HCT116 (cell line): ENCODE data around the gene BRD2. TPM values are rescaled to one million over a fixed set of nuclear protein-coding genes. Genes with fewer than 3 reads are reported as not detected.

Source experiments
- ATAC-seq: fragments of 200-7000 bp; cut with Tn5 transposase; 2 replicates; pipeline ENCODE4 v1.9.1; 2020; ENCODE audit warnings: mild to moderate bottlenecking, moderate library complexity
- BruUV-seq: library from RNA; stranded (reverse); fragments of 400-500 nt; replicated peaks from 2 replicates; lab custom pipeline; 2021; lab: Mats Ljungman, UMichigan
- CTCF ChIA-PET: fragments of 300-600 bp; sonication (Branson Sonifier 250); formaldehyde crosslinking; loops from one replicate; lab custom pipeline; 2021; ENCODE audit warnings: antibody characterized with exemption; lab: Charles Lee
- POLR2A ChIA-PET: fragments of 300-600, 350-600 bp; sonication (Branson Sonifier 250); formaldehyde crosslinking; loops from one replicate; lab custom pipeline; 2021; ENCODE audit warnings: antibody characterized with exemption; lab: Charles Lee
- RAD21 ChIA-PET, 2 experiments: fragments of 300-600 bp; sonication (Branson Sonifier 250); formaldehyde crosslinking; loops; one replicate each; lab custom pipeline; 2023; ENCODE audit warnings: low total read pairs in 2 of 2; ENCODE audit not compliant: uncharacterized antibody in 2 of 2, unreplicated experiment in 2 of 2, low non-redundant PET in 1 of 2; lab: Charles Lee
- DNase-seq: peaks from one replicate; pipeline ENCODE4 v3.0.0-alpha.2; 2010; ENCODE audit warnings: low read depth, low spot score
- H2AFZ ChIP-seq: fragments of 200-600 bp; shearing (Covaris generic), sonication (generic); 2 replicates; pipeline ENCODE4 v1.6.1; 2017; ENCODE audit warnings: low read depth, mixed run types, mixed read lengths, antibody characterized with exemption, low read length; ENCODE audit not compliant: poor library complexity, severe bottlenecking
- H3K27ac ChIP-seq: 2 replicates; pipeline ENCODE4 v1.5.1; 2012; ENCODE audit warnings: low read depth, low read length
- H3K27me3 ChIP-seq: fragments of 200-600 bp; sonication (generic); 2 replicates; pipeline ENCODE4 v1.6.1; 2016; ENCODE audit warnings: mixed run types, low read length, mixed read lengths; ENCODE audit not compliant: insufficient read depth
- H3K36me3 ChIP-seq, 2 experiments: fragments of 200-500 bp in 1 of 2; fragments of 200-600 bp in 1 of 2; sonication (Bioruptor generic) in 1 of 2; sonication (generic) in 1 of 2; 2 replicates each; pipeline versions ENCODE4 v1.5.1 to v1.6.1; 2014 to 2016; ENCODE audit warnings: low read length in 2 of 2, inconsistent platforms in 1 of 2, mixed read lengths in 1 of 2, mixed run types in 1 of 2; ENCODE audit not compliant: insufficient read depth in 2 of 2, control insufficient read depth in 1 of 2
- H3K4me1 ChIP-seq, 2 experiments: fragments of 200-600 bp in 1 of 2; sonication (generic) in 1 of 2; 2 replicates each; pipeline versions ENCODE4 v1.5.1 to v1.6.1; 2012 to 2017; ENCODE audit warnings: low read length in 2 of 2, inconsistent platforms in 1 of 2, mild to moderate bottlenecking in 1 of 2, mixed read lengths in 1 of 2, mixed run types in 1 of 2, moderate library complexity in 1 of 2; ENCODE audit not compliant: insufficient read depth in 2 of 2, control insufficient read depth in 1 of 2
- H3K4me2 ChIP-seq: fragments of 200-600 bp; sonication (generic); 2 replicates; pipeline ENCODE4 v1.6.1; 2017; ENCODE audit warnings: mixed run types, low read length, mixed read lengths
- H3K4me3 ChIP-seq, 2 experiments: fragments of 200-600 bp in 1 of 2; sonication (generic) in 1 of 2; replicated peaks in 1 of 2; 2 replicates each; pipeline ENCODE4 v1.5.1; 2011 to 2016; ENCODE audit warnings: low read length in 2 of 2, control low read depth in 1 of 2, low read depth in 1 of 2, mild to moderate bottlenecking in 1 of 2, mixed read lengths in 1 of 2, mixed run types in 1 of 2
- H3K79me2 ChIP-seq: fragments of 200-600 bp; sonication (generic); 2 replicates; pipeline ENCODE4 v1.6.1; 2017; ENCODE audit warnings: mild to moderate bottlenecking, mixed run types, low read length, moderate library complexity, mixed read lengths; ENCODE audit not compliant: insufficient read depth
- H3K9ac ChIP-seq: fragments of 200-600 bp; sonication (generic); 2 replicates; pipeline ENCODE4 v1.6.1; 2016; ENCODE audit warnings: low read length, mixed read lengths
- H3K9me2 ChIP-seq: fragments of 200-600 bp; sonication (generic), shearing (Covaris generic); 2 replicates; pipeline ENCODE4 v1.6.1; 2017; ENCODE audit warnings: mixed run types, mild to moderate bottlenecking, moderate library complexity; ENCODE audit not compliant: insufficient read depth
- H3K9me3 ChIP-seq, 2 experiments: fragments of 200-500 bp in 1 of 2; fragments of 200-600 bp in 1 of 2; sonication (Bioruptor generic) in 1 of 2; sonication (generic) in 1 of 2; 2 replicates each; pipeline ENCODE4 v1.6.1; 2014 to 2017; ENCODE audit warnings: low read length in 2 of 2, mixed read lengths in 2 of 2, inconsistent platforms in 1 of 2, low read depth in 1 of 2, mild to moderate bottlenecking in 1 of 2, mixed run types in 1 of 2, moderate library complexity in 1 of 2; ENCODE audit not compliant: control insufficient read depth in 1 of 2, insufficient read depth in 1 of 2
- H4K20me1 ChIP-seq: fragments of 200-600 bp; sonication (generic), shearing (Covaris generic); 2 replicates; pipeline ENCODE4 v1.6.1; 2017; ENCODE audit warnings: mixed run types, mild to moderate bottlenecking, moderate library complexity; ENCODE audit not compliant: insufficient read depth
- EGR1 ChIP-seq: IDR thresholded peaks from 2 replicates; pipeline ENCODE4 v1.6.1; 2012; ENCODE audit warnings: low read depth
- EZH2phosphoT487 ChIP-seq: fragments of 200-600 bp; IDR thresholded peaks from 2 replicates; pipeline ENCODE4 v1.6.1; 2018; ENCODE audit warnings: antibody characterized with exemption, borderline replicate concordance
- JUND ChIP-seq: IDR thresholded peaks from 2 replicates; pipeline ENCODE4 v1.6.1; 2012
- POLR2AphosphoS5 ChIP-seq: IDR thresholded peaks from 2 replicates; pipeline ENCODE4 v1.6.1; 2011; ENCODE audit warnings: mild to moderate bottlenecking, low read depth, low read length, moderate library complexity
- SIN3A ChIP-seq: IDR thresholded peaks from 2 replicates; pipeline ENCODE4 v1.6.1; 2012; ENCODE audit warnings: low read depth
- SRF ChIP-seq: IDR thresholded peaks from 2 replicates; pipeline ENCODE4 v1.6.1; 2012; ENCODE audit warnings: low read depth
- YY1 ChIP-seq: IDR thresholded peaks from 2 replicates; pipeline ENCODE4 v1.6.1; 2011; ENCODE audit warnings: low read length, low read depth, moderate library complexity, mild to moderate bottlenecking; ENCODE audit not compliant: insufficient replicate concordance; ENCODE audit errors: extremely low read depth
- ZNF274 ChIP-seq: fragments of 200-500 bp; sonication (Bioruptor generic); IDR thresholded peaks from 2 replicates; pipeline ENCODE4 v1.6.1; 2014; ENCODE audit warnings: mild to moderate bottlenecking, low read depth, low read length, inconsistent platforms
- intact Hi-C: fragments of 100-400 bp; cut with micrococcal nuclease; formaldehyde crosslinking; loops from 2 replicates; pipeline ENCODE4 v1.10.0; 2022
- total RNA-seq: library from RNA; stranded (reverse); gene quantifications from one replicate; pipeline ENCODE4 v1.2.1, GENCODE V29; 2021; ENCODE audit not compliant: unreplicated experiment
- TF ChIP-seq, protein P1 (sequence below), 3 experiments: fragments of 200-600 bp in 1 of 3; sonication (generic) in 1 of 3; IDR thresholded peaks in 2 of 3; conservative IDR thresholded peaks in 1 of 3; 2 replicates each; pipeline ENCODE4 v1.5.1; 2012 to 2017; ENCODE audit warnings: low read depth in 2 of 3, low read length in 2 of 3, antibody characterized with exemption in 1 of 3, borderline replicate concordance in 1 of 3, control low read depth in 1 of 3, mild to moderate bottlenecking in 1 of 3, mixed read lengths in 1 of 3, mixed run types in 1 of 3, moderate library complexity in 1 of 3; ENCODE audit not compliant: insufficient read depth in 1 of 3
- TF ChIP-seq, protein P2 (sequence below): IDR thresholded peaks from 2 replicates; pipeline ENCODE4 v1.6.1; 2011; ENCODE audit warnings: mild to moderate bottlenecking, low read length, moderate library complexity; ENCODE audit not compliant: insufficient replicate concordance; ENCODE audit errors: extremely low read depth

BRD2 gene
- total RNA-seq, 1 experiment from 2014 or later: 260 TPM

DNA sequence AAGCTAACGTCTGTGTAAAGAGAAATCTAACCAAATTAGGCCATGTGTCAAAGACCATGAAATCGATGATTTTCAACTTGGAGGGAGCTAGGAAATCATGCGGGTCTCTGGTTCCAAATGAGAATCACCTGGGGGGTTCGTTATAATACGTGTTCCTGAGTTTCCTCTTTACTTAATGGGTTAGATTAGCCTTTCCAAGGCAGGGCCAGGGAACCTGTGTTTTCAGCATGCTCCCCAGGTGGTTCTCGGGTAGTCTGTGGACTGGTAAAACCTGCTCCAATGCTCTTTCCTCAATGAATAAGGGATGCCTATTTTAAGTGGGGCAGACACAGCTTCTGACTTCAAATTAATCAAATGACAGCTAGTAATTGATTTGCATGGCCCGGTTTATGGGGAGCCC lies 42.0 kb downstream of the BRD2 start (continued):
- TF ChIP-seq EGR1: no peak

DNA sequence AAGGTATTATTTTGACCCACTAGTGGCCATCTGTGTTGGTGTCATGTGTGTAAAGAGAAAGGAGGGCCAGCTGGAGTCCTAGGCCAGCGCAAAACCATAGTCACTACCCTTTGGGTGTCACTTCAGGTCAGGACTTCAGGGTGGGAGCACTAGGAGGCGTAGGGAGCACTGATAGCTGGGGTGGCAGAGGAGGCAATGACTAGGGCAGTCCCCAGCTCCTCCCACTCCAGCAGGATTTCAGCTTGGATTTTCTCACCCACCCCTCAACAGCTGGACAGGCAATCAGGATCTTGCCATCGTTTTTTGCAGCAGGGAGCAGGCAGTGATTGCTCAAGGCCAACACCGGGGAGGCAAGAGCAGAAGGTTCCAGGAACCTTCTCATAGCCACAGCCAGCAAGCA lies 45.2 kb downstream of the BRD2 start:
- CTCF ChIA-PET: interaction anchor here (1.1 to 4.3 kb wide), 4 partner anchors 69 to 235 kb away, joined by 3 to 23 read pairs (median 4); no protein-coding TSS in a partner anchor
- H2AFZ ChIP-seq: no peak overlapping the region
- no peaks in the 10 kb centered on the region for H3K9me2 ChIP-seq
- POLR2A ChIA-PET: no interaction called here
- intact Hi-C loops: loop anchor here (1.0 to 2.0 kb wide), 2 partner anchors 79 to 235 kb away; no protein-coding TSS in a partner anchor
- no peaks in the 10 kb centered on the region for H4K20me1 ChIP-seq
- TF ChIP-seq EGR1: no peak
- TF ChIP-seq, protein P1, sequence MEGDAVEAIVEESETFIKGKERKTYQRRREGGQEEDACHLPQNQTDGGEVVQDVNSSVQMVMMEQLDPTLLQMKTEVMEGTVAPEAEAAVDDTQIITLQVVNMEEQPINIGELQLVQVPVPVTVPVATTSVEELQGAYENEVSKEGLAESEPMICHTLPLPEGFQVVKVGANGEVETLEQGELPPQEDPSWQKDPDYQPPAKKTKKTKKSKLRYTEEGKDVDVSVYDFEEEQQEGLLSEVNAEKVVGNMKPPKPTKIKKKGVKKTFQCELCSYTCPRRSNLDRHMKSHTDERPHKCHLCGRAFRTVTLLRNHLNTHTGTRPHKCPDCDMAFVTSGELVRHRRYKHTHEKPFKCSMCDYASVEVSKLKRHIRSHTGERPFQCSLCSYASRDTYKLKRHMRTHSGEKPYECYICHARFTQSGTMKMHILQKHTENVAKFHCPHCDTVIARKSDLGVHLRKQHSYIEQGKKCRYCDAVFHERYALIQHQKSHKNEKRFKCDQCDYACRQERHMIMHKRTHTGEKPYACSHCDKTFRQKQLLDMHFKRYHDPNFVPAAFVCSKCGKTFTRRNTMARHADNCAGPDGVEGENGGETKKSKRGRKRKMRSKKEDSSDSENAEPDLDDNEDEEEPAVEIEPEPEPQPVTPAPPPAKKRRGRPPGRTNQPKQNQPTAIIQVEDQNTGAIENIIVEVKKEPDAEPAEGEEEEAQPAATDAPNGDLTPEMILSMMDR (IDR thresholded peaks at IDR 0.05 in 2 of 3, conservative IDR thresholded peaks at IDR 0.05 in 1 of 3; ENCODE audit: borderline replicate concordance in 1 of 3, insufficient read depth in 1 of 3, low read depth in 2 of 3, low read length in 2 of 3): no peak
- no peak for TF ChIP-seq EZH2phosphoT487
- TF ChIP-seq JUND: no peak
- no peak for TF ChIP-seq ZNF274
- no peak for TF ChIP-seq SIN3A
- no peak for TF ChIP-seq YY1
- TF ChIP-seq POLR2AphosphoS5: no peak
- TF ChIP-seq SRF: no peak
- TF ChIP-seq, protein P2, sequence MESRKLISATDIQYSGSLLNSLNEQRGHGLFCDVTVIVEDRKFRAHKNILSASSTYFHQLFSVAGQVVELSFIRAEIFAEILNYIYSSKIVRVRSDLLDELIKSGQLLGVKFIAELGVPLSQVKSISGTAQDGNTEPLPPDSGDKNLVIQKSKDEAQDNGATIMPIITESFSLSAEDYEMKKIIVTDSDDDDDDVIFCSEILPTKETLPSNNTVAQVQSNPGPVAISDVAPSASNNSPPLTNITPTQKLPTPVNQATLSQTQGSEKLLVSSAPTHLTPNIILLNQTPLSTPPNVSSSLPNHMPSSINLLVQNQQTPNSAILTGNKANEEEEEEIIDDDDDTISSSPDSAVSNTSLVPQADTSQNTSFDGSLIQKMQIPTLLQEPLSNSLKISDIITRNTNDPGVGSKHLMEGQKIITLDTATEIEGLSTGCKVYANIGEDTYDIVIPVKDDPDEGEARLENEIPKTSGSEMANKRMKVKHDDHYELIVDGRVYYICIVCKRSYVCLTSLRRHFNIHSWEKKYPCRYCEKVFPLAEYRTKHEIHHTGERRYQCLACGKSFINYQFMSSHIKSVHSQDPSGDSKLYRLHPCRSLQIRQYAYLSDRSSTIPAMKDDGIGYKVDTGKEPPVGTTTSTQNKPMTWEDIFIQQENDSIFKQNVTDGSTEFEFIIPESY: no peak
- H3K9ac ChIP-seq: no peak overlapping the region
- DNase-seq: no peak
- RAD21 ChIA-PET: no interaction called here
- no peaks in the 10 kb centered on the region for H3K36me3 ChIP-seq
- H3K79me2 ChIP-seq: no peaks in the 10 kb centered on the region
- peaks cover 0 to 3% of the 10 kb centered on the region in 2 experiments; a peak in 1 of 4 replicates for H3K4me1 ChIP-seq
- no peak overlapping the region for H3K4me3 ChIP-seq
- ATAC-seq: no peak
- no peak overlapping the region for H3K27ac ChIP-seq
- BruUV-seq: no TSS peak
- H3K9me3 ChIP-seq: no peaks in the 10 kb centered on the region
- no peak overlapping the region for H3K4me2 ChIP-seq
- peaks cover 8% of the 10 kb centered on the region; the same call in 1 of the 2 replicates for H3K27me3 ChIP-seq
